GM21367 (cell line): ENCODE results near the gene CTSH.
"Not testable (repeated sequence)": the region's sequence is repeated elsewhere in the genome, so short reads cannot be mapped to it uniquely, and the experiment has no call there.

Source experiments
- ATAC-seq: cut with Tn5 transposase; IDR thresholded peaks from one replicate; pipeline ENCODE4 v1.9.1; 2021; ENCODE audit not compliant: unreplicated experiment

CTSH gene

GRCh38 chr15:78898540-78898939 lies 46.3 kb downstream of the CTSH start:
- no peak for ATAC-seq

- ATAC-seq: no peak
Observed at GRCh38 chr15:78895471-78895870, 49.4 kb downstream of the CTSH start.

- no peak for ATAC-seq
Observed at GRCh38 chr15:78893538-78893937, 51.3 kb downstream of the CTSH start.

GRCh38 chr15:78889000-78889399 lies 55.8 kb downstream of the CTSH start:
- ATAC-seq: no peak

- ATAC-seq: no peak
Observed at GRCh38 chr15:78881681-78882080, 63.2 kb downstream of the CTSH start.

- no peak for ATAC-seq
Observed at GRCh38 chr15:78880813-78881212, 64.0 kb downstream of the CTSH start.

GRCh38 chr15:78880242-78880533 lies 64.7 kb downstream of the CTSH start:
- no peak for ATAC-seq

- ATAC-seq: no peak
Observed at GRCh38 chr15:78879517-78880241, 65.2 kb downstream of the CTSH start.

GRCh38 chr15:78878356-78878755 lies 66.5 kb downstream of the CTSH start:
- ATAC-seq: no peak

GRCh38 chr15:78876954-78877353 lies 67.9 kb downstream of the CTSH start:
- ATAC-seq: not testable (repeated sequence)

GRCh38 chr15:78875107-78875914 lies 69.5 kb downstream of the CTSH start:
- ATAC-seq: no peak

- no peak for ATAC-seq
Observed at GRCh38 chr15:78873793-78874765, 70.8 kb downstream of the CTSH start.

- peak; percentile 46 for ATAC-seq
Observed at GRCh38 chr15:78872972-78873792, 71.7 kb downstream of the CTSH start.

- peak; percentile 84 for ATAC-seq
Observed at GRCh38 chr15:78872155-78872971, 72.5 kb downstream of the CTSH start, which contains the start of gene MORF4L1. Gene MORF4L1 (plus strand): TSS chr15:78872890. CDS start chr15:78873018, 128 bp downstream.

- not testable (repeated sequence) for ATAC-seq
Observed at GRCh38 chr15:78871483-78872127, 73.2 kb downstream of the CTSH start.
